Measurements from ENCODE around the gene TNFAIP3. TPM values are rescaled to one million over a fixed set of nuclear protein-coding genes. Genes with fewer than 3 reads are reported as not detected.

TNFAIP3 gene
- total and polyA plus RNA-seq, 2 donors (not counting 3 experiments of a cell fraction or from before 2014, with no cell fraction given) = 4.0 to 8.6 TPM

DNA sequence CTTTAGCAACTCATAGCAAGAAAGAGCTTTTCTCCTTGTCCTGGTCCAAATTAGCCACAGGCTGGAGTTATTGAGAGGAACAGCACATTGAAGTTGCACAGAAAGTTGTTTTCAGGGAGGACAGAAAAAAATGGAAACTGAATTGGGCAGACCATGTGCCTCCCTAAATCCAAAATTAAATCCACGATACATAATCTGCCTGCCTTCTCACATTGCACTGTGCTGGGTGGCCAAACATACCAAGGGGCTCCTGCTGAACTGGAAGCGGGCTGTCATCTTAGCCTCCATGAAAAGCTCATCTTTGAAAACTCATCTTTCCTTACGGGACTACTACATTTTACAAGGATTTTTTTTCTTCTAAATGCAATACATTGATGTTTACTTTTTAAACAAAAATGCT, 59.9 kb downstream of the TNFAIP3 start:
- H3K27me3 ChIP-seq (ENCODE audit: control insufficient read depth in 2 of 2, insufficient read depth in 2 of 2, low read length in 2 of 2) = no peaks in the 10 kb centered on the region
- no peak overlapping the region for H3K9ac ChIP-seq (replicated peaks; ENCODE audit: extremely low read depth, insufficient read depth, low read length)
- H3K9me3 ChIP-seq (replicated peaks; ENCODE audit: control insufficient read depth, insufficient read depth, low read length) = no peaks in the 10 kb centered on the region
- H3K4me1 ChIP-seq (ENCODE audit: control insufficient read depth, extremely low read depth, insufficient read depth, low read length) = peaks cover 6% of the 10 kb centered on the region
- no TSS peak for BruUV-seq (replicated peaks)
- CTCF ChIA-PET = interaction anchor here (0.7 to 2.0 kb wide), 5 partner anchors 13 to 219 kb away, joined by 3 to 10 read pairs (median 5); partner anchors contain the start of gene TNFAIP3
- FAIRE-seq (no peak), DNase-seq (ENCODE audit: low read depth, low spot score) (no peak)
- H3K36me3 ChIP-seq (ENCODE audit: control insufficient read depth in 2 of 2, extremely low read depth in 1 of 2, insufficient read depth in 2 of 2, low read length in 2 of 2) = no peaks in the 10 kb centered on the region
- intact Hi-C loops (cut with micrococcal nuclease) = loop anchor here (5.0 kb wide), 1 partner anchor 55 kb away; no protein-coding TSS in a partner anchor
- TF ChIP-seq, protein P1, sequence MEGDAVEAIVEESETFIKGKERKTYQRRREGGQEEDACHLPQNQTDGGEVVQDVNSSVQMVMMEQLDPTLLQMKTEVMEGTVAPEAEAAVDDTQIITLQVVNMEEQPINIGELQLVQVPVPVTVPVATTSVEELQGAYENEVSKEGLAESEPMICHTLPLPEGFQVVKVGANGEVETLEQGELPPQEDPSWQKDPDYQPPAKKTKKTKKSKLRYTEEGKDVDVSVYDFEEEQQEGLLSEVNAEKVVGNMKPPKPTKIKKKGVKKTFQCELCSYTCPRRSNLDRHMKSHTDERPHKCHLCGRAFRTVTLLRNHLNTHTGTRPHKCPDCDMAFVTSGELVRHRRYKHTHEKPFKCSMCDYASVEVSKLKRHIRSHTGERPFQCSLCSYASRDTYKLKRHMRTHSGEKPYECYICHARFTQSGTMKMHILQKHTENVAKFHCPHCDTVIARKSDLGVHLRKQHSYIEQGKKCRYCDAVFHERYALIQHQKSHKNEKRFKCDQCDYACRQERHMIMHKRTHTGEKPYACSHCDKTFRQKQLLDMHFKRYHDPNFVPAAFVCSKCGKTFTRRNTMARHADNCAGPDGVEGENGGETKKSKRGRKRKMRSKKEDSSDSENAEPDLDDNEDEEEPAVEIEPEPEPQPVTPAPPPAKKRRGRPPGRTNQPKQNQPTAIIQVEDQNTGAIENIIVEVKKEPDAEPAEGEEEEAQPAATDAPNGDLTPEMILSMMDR (IDR thresholded peaks at IDR 0.05; ENCODE audit: extremely low read depth in 1 of 2, insufficient read depth in 1 of 2, low read depth in 1 of 2, low read length in 2 of 2) = no peak
- TF ChIP-seq EZH2 (IDR thresholded peaks at IDR 0.05; ENCODE audit: borderline replicate concordance, low read depth, low read length, severe bottlenecking) = no peak
- TF ChIP-seq POLR2AphosphoS5 (IDR thresholded peaks at IDR 0.05; ENCODE audit: insufficient read depth, low read depth, low read length) = no peak
- no peak for TF ChIP-seq MYC (IDR thresholded peaks at IDR 0.05; ENCODE audit: low read depth, low read length)
- TF ChIP-seq, protein P2, sequence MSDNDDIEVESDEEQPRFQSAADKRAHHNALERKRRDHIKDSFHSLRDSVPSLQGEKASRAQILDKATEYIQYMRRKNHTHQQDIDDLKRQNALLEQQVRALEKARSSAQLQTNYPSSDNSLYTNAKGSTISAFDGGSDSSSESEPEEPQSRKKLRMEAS (IDR thresholded peaks at IDR 0.05; ENCODE audit: insufficient read depth, insufficient read length) = no peak
- no peak for TF ChIP-seq JUN (IDR thresholded peaks at IDR 0.05; ENCODE audit: borderline replicate concordance, insufficient read depth, insufficient read length, low read depth)
- no peak for TF ChIP-seq FOS (IDR thresholded peaks at IDR 0.05; ENCODE audit: borderline replicate concordance, insufficient read depth, low read length)
- no peak for TF ChIP-seq GATA2 (IDR thresholded peaks at IDR 0.05; ENCODE audit: insufficient read depth, insufficient read length, low read depth, low read length)
- no peak for TF ChIP-seq POLR2A (IDR thresholded peaks at IDR 0.05; ENCODE audit: low read depth, low read length)
- dilution Hi-C loops (cut with MboI; ENCODE audit: extremely low pct_ligation_motif_present, low sequenced_read_pairs) = loop anchor here (25.0 kb wide), 1 partner anchor 190 kb away; no protein-coding TSS in a partner anchor
- H2AFZ ChIP-seq (ENCODE audit: low read depth, low read length) = no peak overlapping the region
- H3K27ac ChIP-seq (ENCODE audit: insufficient read depth, low read depth, low read length) = no peak overlapping the region
- no peaks in the 10 kb centered on the region for H3K9me1 ChIP-seq (replicated peaks; ENCODE audit: control insufficient read depth, extremely low read depth, insufficient read depth, low read length)
- no peak overlapping the region for H3K4me2 ChIP-seq (ENCODE audit: insufficient read depth, low read length)
- H4K20me1 ChIP-seq (replicated peaks; ENCODE audit: control insufficient read depth, extremely low read depth, insufficient read depth, low read length) = no peaks in the 10 kb centered on the region
- POLR2A ChIA-PET = no interaction called here
- H3K79me2 ChIP-seq (ENCODE audit: control insufficient read depth, insufficient read depth, low read length) = no peaks in the 10 kb centered on the region
- no peak overlapping the region for H3K4me3 ChIP-seq (replicated peaks in 1 of 3; ENCODE audit: insufficient read depth in 1 of 3, low read depth in 1 of 3, low read length in 3 of 3)
